HG03196 (cell line): ENCODE data around the gene RCCD1.
"Not testable (repeated sequence)": the region's sequence is repeated elsewhere in the genome, so short reads cannot be mapped to it uniquely, and the experiment has no call there.

ENCODE experiments used
- ATAC-seq: cut with Tn5 transposase; IDR thresholded peaks from one replicate; pipeline ENCODE4 v1.9.1; 2021; ENCODE audit not compliant: unreplicated experiment

RCCD1 gene

GRCh38 chr15:90918034-90918788 lies 36.5 kb upstream of the RCCD1 start:
- no peak for ATAC-seq

- ATAC-seq: no peak
Measured at GRCh38 chr15:90918835-90919234, 35.8 kb upstream of the RCCD1 start.

GRCh38 chr15:90921887-90922286 lies 32.8 kb upstream of the RCCD1 start:
- ATAC-seq: no peak

GRCh38 chr15:90922712-90923322 lies 31.9 kb upstream of the RCCD1 start:
- ATAC-seq: peak; percentile 53

- peak; percentile 69 for ATAC-seq
Measured at GRCh38 chr15:90924375-90924774, 30.3 kb upstream of the RCCD1 start.

GRCh38 chr15:90926766-90927165 lies 27.9 kb upstream of the RCCD1 start:
- not testable (repeated sequence) for ATAC-seq

- ATAC-seq: not testable (repeated sequence)
Measured at GRCh38 chr15:90928106-90928505, 26.6 kb upstream of the RCCD1 start.

GRCh38 chr15:90929246-90930019 lies 25.3 kb upstream of the RCCD1 start:
- ATAC-seq: no peak

GRCh38 chr15:90930861-90931574 lies 23.7 kb upstream of the RCCD1 start:
- ATAC-seq: no peak

- no peak for ATAC-seq
Measured at GRCh38 chr15:90931575-90931827, 23.2 kb upstream of the RCCD1 start.

- peak; percentile 43 for ATAC-seq
Measured at GRCh38 chr15:90931828-90932659, 22.6 kb upstream of the RCCD1 start, which contains the start of gene HDDC3. Gene HDDC3, minus strand, starts transcription at chr15:90932549. Its CDS starts 9 bp downstream, at chr15:90932540.

- ATAC-seq: no peak
Measured at GRCh38 chr15:90932660-90932991, 22.1 kb upstream of the RCCD1 start.

- ATAC-seq: no peak
Measured at GRCh38 chr15:90933301-90933700, 21.4 kb upstream of the RCCD1 start.

GRCh38 chr15:90934256-90934948 lies 20.3 kb upstream of the RCCD1 start:
- peak; percentile 34 for ATAC-seq

GRCh38 chr15:90934949-90935751 lies 19.5 kb upstream of the RCCD1 start, which contains the start of gene UNC45A:
Gene UNC45A, plus strand, starts transcription at chr15:90935285. Its CDS starts 40 bp downstream, at chr15:90935325.
- peak; percentile 60 for ATAC-seq

GRCh38 chr15:90936823-90937222 lies 17.9 kb upstream of the RCCD1 start:
- ATAC-seq: no peak

- ATAC-seq: no peak
Measured at GRCh38 chr15:90938261-90938660, 16.4 kb upstream of the RCCD1 start.

GRCh38 chr15:90939756-90940155 lies 14.9 kb upstream of the RCCD1 start:
- no peak for ATAC-seq

- ATAC-seq: no peak
Measured at GRCh38 chr15:90941038-90941437, 13.6 kb upstream of the RCCD1 start.
